ENCODE results near the gene LAMA3.

- no peak for TF ChIP-seq EP300 (IDR thresholded peaks at IDR 0.05)
- TF ChIP-seq, protein P1, sequence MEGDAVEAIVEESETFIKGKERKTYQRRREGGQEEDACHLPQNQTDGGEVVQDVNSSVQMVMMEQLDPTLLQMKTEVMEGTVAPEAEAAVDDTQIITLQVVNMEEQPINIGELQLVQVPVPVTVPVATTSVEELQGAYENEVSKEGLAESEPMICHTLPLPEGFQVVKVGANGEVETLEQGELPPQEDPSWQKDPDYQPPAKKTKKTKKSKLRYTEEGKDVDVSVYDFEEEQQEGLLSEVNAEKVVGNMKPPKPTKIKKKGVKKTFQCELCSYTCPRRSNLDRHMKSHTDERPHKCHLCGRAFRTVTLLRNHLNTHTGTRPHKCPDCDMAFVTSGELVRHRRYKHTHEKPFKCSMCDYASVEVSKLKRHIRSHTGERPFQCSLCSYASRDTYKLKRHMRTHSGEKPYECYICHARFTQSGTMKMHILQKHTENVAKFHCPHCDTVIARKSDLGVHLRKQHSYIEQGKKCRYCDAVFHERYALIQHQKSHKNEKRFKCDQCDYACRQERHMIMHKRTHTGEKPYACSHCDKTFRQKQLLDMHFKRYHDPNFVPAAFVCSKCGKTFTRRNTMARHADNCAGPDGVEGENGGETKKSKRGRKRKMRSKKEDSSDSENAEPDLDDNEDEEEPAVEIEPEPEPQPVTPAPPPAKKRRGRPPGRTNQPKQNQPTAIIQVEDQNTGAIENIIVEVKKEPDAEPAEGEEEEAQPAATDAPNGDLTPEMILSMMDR (IDR thresholded peaks at IDR 0.05), result no peak
- TF ChIP-seq POLR2AphosphoS5 (IDR thresholded peaks at IDR 0.05), result no peak
Observed at GRCh38 chr18:23856466-23857163, 167.4 kb downstream of the LAMA3 start.
